Ishikawa (cell line): Measurements from ENCODE around the gene RAB11FIP4.

Experiments used
- CEBPB ChIP-seq: IDR thresholded peaks from 2 replicates; pipeline ENCODE4 v1.6.1; 2012
- CREB1 ChIP-seq: IDR thresholded peaks from 2 replicates; pipeline ENCODE4 v1.6.1; 2012; ENCODE audit warnings: low read depth
- EGR1 ChIP-seq: IDR thresholded peaks from 2 replicates; pipeline ENCODE4 v1.6.1; 2012
- EP300 ChIP-seq: IDR thresholded peaks from 2 replicates; pipeline ENCODE4 v1.6.1; 2012; ENCODE audit warnings: borderline replicate concordance
- FOXM1 ChIP-seq: IDR thresholded peaks from 2 replicates; pipeline ENCODE4 v1.6.1; 2012; ENCODE audit warnings: low read depth, borderline replicate concordance
- MAX ChIP-seq: IDR thresholded peaks from 2 replicates; pipeline ENCODE4 v1.6.1; 2012
- NFIC ChIP-seq: IDR thresholded peaks from 2 replicates; pipeline ENCODE4 v1.6.1; 2012
- RAD21 ChIP-seq: IDR thresholded peaks from 2 replicates; pipeline ENCODE4 v1.6.1; 2012; ENCODE audit warnings: low read depth
- REST ChIP-seq: IDR thresholded peaks from 2 replicates; pipeline ENCODE4 v1.6.1; 2012; ENCODE audit warnings: low read depth, mild to moderate bottlenecking
- TAF1 ChIP-seq: IDR thresholded peaks from 2 replicates; pipeline ENCODE4 v1.6.1; 2012; ENCODE audit warnings: low read depth, mild to moderate bottlenecking
- TCF12 ChIP-seq: IDR thresholded peaks from 2 replicates; pipeline ENCODE4 v1.6.1; 2012; ENCODE audit warnings: low read depth
- TEAD4 ChIP-seq: IDR thresholded peaks from 2 replicates; pipeline ENCODE4 v1.6.1; 2012
- USF1 ChIP-seq: IDR thresholded peaks from 2 replicates; pipeline ENCODE4 v1.6.1; 2012
- YY1 ChIP-seq: IDR thresholded peaks from 2 replicates; pipeline ENCODE4 v1.6.1; 2012; ENCODE audit warnings: low read depth
- ZBTB7A ChIP-seq: IDR thresholded peaks from 2 replicates; pipeline ENCODE4 v1.6.1; 2012; ENCODE audit warnings: low read depth

The RAB11FIP4 gene

GRCh38 chr17:31357091-31357490 lies 34.4 kb upstream of the RAB11FIP4 start:
- TF ChIP-seq MAX (no peak), FOXM1 (no peak), CEBPB (no peak), TEAD4 (no peak), NFIC (no peak), EP300 (no peak), TCF12 (no peak), RAD21 (no peak), EGR1 (no peak), TAF1 (no peak), REST (no peak), ZBTB7A (no peak), CREB1 (no peak), USF1 (no peak), YY1 (no peak)

- TF ChIP-seq ZBTB7A = no peak
- TF ChIP-seq YY1 = no peak
- no peak for TF ChIP-seq CREB1
- no peak for TF ChIP-seq NFIC
- TF ChIP-seq USF1 = no peak
- no peak for TF ChIP-seq TAF1
- TF ChIP-seq MAX = no peak
- TF ChIP-seq FOXM1 = no peak
- TF ChIP-seq REST = no peak
- no peak for TF ChIP-seq RAD21
- no peak for TF ChIP-seq TEAD4
- no peak for TF ChIP-seq CEBPB
- no peak for TF ChIP-seq EGR1
- no peak for TF ChIP-seq TCF12
- no peak for TF ChIP-seq EP300
Observed at GRCh38 chr17:31357839-31358394, 33.6 kb upstream of the RAB11FIP4 start.

- TF ChIP-seq USF1 = no peak
Observed at GRCh38 chr17:31364012-31364411, 27.5 kb upstream of the RAB11FIP4 start.

GRCh38 chr17:31366088-31366487 lies 25.4 kb upstream of the RAB11FIP4 start:
- TF ChIP-seq FOXM1 (no peak), YY1 (no peak), CEBPB (no peak), CREB1 (no peak), USF1 (no peak), TEAD4 (no peak), EGR1 (no peak), MAX (no peak), EP300 (no peak), NFIC (no peak)

GRCh38 chr17:31369266-31369665 lies 22.2 kb upstream of the RAB11FIP4 start:
- TF ChIP-seq CEBPB (no peak), REST (no peak), FOXM1 (no peak), CREB1 (no peak), YY1 (no peak), EGR1 (no peak), ZBTB7A (no peak), RAD21 (no peak), EP300 (no peak), TAF1 (no peak), MAX (no peak), NFIC (no peak), USF1 (no peak), TCF12 (no peak), TEAD4 (no peak)
